Fibroblast of mammary gland (primary cell): ENCODE measurements around the gene SH3D19.
"Not testable (repeated sequence)": the region's sequence is repeated elsewhere in the genome, so short reads cannot be mapped to it uniquely, and the experiment has no call there.

Experiments used
- DNase-seq: peaks from one replicate; pipeline ENCODE4 v3.0.0-alpha.2; 2010; ENCODE audit warnings: low read depth
- H3K4me3 ChIP-seq: 2 replicates; pipeline ENCODE4 v1.5.1; 2011; ENCODE audit warnings: low read depth, mild to moderate bottlenecking, low read length, moderate library complexity; ENCODE audit not compliant: control insufficient read depth
- TF ChIP-seq, protein P1 (sequence below): conservative IDR thresholded peaks from 2 replicates; pipeline ENCODE4 v1.5.1; 2011; ENCODE audit warnings: low read depth, low read length, inconsistent platforms; ENCODE audit not compliant: control insufficient read depth, insufficient read depth

SH3D19 gene

DNA sequence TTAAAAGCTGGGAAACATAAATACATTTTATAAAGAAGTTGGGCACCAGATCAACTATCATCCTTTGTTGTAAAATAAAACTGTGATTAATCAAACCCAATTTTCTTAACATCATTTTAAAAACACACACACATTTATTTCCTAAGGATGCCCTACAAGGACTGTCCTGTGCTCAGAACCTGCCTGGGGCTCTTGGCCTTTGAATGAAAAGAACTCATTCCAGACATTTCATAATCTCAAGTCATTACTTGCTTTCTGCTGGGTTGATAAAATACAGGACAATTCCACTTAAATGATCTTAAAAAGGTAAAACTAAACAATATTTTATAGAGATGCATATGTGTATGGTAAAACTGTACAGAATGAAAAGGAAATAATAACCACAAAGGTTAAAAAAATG lies 2.8 kb downstream of the SH3D19 start:
- TF ChIP-seq, protein P1, sequence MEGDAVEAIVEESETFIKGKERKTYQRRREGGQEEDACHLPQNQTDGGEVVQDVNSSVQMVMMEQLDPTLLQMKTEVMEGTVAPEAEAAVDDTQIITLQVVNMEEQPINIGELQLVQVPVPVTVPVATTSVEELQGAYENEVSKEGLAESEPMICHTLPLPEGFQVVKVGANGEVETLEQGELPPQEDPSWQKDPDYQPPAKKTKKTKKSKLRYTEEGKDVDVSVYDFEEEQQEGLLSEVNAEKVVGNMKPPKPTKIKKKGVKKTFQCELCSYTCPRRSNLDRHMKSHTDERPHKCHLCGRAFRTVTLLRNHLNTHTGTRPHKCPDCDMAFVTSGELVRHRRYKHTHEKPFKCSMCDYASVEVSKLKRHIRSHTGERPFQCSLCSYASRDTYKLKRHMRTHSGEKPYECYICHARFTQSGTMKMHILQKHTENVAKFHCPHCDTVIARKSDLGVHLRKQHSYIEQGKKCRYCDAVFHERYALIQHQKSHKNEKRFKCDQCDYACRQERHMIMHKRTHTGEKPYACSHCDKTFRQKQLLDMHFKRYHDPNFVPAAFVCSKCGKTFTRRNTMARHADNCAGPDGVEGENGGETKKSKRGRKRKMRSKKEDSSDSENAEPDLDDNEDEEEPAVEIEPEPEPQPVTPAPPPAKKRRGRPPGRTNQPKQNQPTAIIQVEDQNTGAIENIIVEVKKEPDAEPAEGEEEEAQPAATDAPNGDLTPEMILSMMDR: no peak
- no peak for DNase-seq
- no peak overlapping the region for H3K4me3 ChIP-seq

DNA sequence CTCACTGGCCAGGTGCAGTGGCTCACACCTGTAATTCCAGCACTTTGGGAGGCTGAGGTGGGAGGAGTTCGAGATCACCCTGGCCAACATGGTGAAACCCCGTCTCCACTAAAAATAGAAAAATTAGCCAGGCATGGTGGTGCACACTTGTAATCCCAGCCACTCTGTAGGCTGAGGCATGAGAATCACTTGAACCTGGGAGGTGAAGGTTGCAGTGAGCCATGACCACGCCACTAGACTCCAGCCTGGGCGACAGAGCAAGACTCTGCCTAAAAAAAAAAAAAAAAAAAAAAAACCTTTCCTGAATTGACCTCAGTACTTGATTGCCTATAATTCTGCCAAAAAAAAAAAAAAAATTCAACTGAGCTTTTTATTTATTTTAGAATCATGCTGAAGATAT lies 3.2 kb downstream of the SH3D19 start:
- H3K4me3 ChIP-seq, DNase-seq: not testable (repeated sequence)

DNA sequence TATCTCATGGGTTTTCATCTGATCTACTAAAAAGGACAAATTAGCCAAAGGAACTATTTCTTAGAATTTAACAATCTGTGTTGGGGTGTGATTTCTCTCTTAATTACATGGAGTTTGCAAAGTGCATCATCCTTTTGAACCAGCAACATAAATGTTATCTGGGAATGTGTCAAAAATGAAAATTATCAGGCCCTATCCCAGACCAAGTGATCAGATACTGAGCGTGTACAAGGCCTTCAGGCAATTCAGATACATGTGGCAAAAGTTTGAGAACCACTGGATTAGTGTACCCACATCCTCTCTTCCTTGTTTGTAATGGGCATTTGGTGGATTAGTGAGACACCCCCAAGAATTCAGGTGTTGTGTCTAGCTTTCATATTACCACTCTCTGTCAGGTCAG lies 3.8 kb downstream of the SH3D19 start:
- H3K4me3 ChIP-seq: no peak overlapping the region
- no peak for DNase-seq
- TF ChIP-seq, protein P1: no peak

DNA sequence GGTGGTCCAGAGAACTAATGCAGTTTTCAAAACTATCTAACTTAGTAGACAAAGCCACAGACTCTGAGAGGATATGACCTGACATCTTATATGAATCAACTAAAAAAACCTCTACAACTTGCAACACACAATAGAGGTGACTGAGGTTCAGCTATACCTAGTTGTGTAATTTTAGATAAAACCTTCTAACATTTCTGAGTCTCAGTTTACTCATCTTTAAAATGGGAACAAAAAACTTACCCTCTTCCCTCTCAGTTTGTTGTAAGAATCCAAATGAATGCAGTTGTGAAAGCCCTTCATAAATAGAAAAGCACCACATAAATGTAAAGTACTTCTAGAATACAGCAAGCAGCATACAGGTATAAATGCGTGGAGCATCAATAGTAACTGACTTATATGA lies 5.9 kb downstream of the SH3D19 start:
- H3K4me3 ChIP-seq: no peak overlapping the region
- DNase-seq: no peak
- TF ChIP-seq, protein P1: no peak

DNA sequence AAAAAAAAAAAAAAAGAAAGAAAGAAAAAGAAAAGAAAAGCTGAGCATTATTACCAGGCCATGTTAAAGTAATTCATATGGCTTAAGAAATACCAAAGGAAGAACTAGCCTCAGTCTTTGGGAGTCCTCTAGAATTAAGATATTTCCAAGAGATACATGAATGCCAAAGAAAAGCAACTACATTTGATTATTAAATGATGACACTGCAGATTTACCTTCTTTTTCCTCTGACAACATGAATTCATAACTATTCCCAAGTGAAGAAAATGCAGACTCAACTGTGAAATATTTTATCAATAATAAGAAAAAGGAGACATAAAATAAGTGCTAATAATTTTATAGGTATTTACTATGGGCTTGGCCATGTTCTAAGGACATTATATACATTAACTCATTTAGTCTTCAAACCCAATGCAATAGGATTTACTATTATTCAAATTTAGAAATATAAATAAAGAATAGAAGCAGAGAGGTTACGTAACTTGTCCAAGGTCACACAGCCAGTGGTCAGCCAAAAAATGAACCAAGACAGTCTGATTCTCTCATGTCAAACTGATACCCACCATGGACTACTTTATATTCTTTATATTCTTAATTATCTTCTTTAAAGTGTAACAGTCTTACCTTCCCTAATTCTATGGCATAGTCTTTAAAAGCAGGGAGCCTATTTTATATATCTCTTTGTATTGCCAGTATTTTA lies 6.9 kb downstream of the SH3D19 start:
- TF ChIP-seq, protein P1: no peak
- no peak for DNase-seq
- H3K4me3 ChIP-seq: no peak overlapping the region

DNA sequence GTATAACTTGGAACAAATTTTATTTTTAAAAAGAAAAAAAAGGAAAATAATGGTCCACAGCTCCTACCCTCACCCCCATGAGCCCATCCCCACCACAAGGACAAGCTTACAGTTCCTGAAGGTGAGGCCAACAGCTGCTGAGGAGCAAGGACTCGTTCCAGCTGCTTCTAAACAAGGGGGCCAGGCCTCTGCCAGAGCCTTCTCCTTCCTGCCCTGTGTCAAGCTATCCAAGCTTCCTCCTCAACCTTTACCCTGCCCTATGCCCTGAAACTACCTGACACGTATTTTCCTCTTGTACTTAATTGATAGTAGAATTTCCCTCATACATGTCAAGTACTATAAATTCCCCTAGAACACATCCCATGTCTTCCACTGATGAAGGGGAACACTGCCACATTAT lies 8.8 kb downstream of the SH3D19 start:
- TF ChIP-seq, protein P1: no peak
- H3K4me3 ChIP-seq: no peak overlapping the region
- no peak for DNase-seq

DNA sequence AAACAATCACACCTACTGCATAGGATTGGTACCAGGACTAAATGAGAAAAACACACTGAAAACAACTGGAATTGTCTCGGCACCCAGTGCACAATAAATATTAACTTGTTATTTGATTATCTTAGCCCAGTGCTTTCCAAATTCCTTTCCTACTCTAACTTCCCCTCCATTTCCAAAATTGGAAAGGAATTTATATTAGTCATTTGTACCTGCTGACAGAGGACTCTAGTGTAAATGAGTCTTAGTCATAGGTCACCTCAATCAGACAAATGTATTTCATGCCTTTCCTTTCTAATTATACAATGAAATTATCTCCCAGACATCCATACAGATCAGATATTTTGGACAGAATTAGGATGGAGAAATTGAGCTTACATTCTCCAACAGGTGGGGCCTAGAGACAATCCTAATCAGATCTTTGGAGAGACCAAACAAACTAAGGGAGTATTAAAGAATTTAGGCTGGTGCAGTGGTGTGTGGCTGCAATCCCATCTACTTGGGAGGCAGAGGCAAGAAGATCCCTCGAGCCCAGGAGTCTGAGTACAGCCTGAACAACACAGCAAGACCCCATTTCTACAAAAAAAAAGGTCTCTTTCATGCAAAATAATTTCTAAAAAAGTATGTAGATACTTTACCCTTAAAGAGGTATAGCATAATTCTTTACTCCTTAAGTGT lies 10.1 kb downstream of the SH3D19 start:
- no peak overlapping the region for H3K4me3 ChIP-seq
- no peak for DNase-seq
- TF ChIP-seq, protein P1: no peak
